Measurements from ENCODE around the gene ATAD1. TPM values are rescaled to one million over a fixed set of nuclear protein-coding genes. Genes with fewer than 3 reads are reported as not detected.

ATAD1 gene
- total and polyA plus RNA-seq, 10 of the 15 experiments (the other 5 are each of a cell fraction or from before 2014, with no cell fraction given), result 24.7 to 59.3 (median 41.1) TPM

- no peak for TF ChIP-seq MYB (IDR thresholded peaks at IDR 0.05; ENCODE audit: borderline replicate concordance, low read depth, low read length)
- no peak for TF ChIP-seq CHD1 (IDR thresholded peaks at IDR 0.05; ENCODE audit: low read depth, low read length)
- TF ChIP-seq ZSCAN29 (IDR thresholded peaks at IDR 0.05), result no peak
- no peak for TF ChIP-seq YY1 (IDR thresholded peaks at IDR 0.05; ENCODE audit: low read depth, low read length)
- no peak for TF ChIP-seq LARP7 (IDR thresholded peaks at IDR 0.05)
- TF ChIP-seq EED (IDR thresholded peaks at IDR 0.05; ENCODE audit: low read depth), result no peak
- no peak for TF ChIP-seq CTCF (IDR thresholded peaks at IDR 0.05 in 2 of 3, conservative IDR thresholded peaks at IDR 0.05 in 1 of 3; ENCODE audit: control insufficient read depth in 2 of 3, extremely low read depth in 1 of 3, insufficient read depth in 1 of 3, low read depth in 3 of 3, low read length in 3 of 3)
- TF ChIP-seq PAX8 (IDR thresholded peaks at IDR 0.05), result no peak
- TF ChIP-seq RELA (IDR thresholded peaks at IDR 0.05; ENCODE audit: borderline replicate concordance, partially characterized antibody), result no peak
- no peak for TF ChIP-seq IRF5 (IDR thresholded peaks at IDR 0.05; ENCODE audit: borderline replicate concordance)
- TF ChIP-seq ESRRA (IDR thresholded peaks at IDR 0.05; ENCODE audit: low read length), result no peak
- TF ChIP-seq SUZ12 (IDR thresholded peaks at IDR 0.05; ENCODE audit: unreplicated experiment), result no peak
- TF ChIP-seq RAD21 (IDR thresholded peaks at IDR 0.05; ENCODE audit: insufficient read depth, low read depth, low read length), result no peak
These were observed 56.9 kb downstream of the ATAD1 start for GRCh38 chr10:87761153-87761552.

More at GRCh38 chr10:87761153-87761552, 56.9 kb downstream of the ATAD1 start:
- H3K36me3 ChIP-seq (ENCODE audit: control insufficient read depth in 2 of 2, insufficient read depth in 2 of 2, low read length in 1 of 2), result peaks cover 1 to 14% of the 10 kb centered on the region in 2 experiments; a peak in 3 of 4 replicates
- no peak overlapping the region for H2AFZ ChIP-seq (ENCODE audit: control insufficient read depth, low read depth, low read length)
- intact Hi-C loops (cut with micrococcal nuclease; ENCODE audit: unreplicated experiment), result no loop called here
- ATAC-seq (no peak), FAIRE-seq (no peak), DNase-seq (ENCODE audit: low read depth, low spot score) (no peak)
- in situ Hi-C loops (cut with MboI), result no loop called here
- no peaks in the 10 kb centered on the region for H3K79me2 ChIP-seq (ENCODE audit: control insufficient read depth, insufficient read depth, low read length)
- ChIA-PET RAD21 (ENCODE audit: unreplicated experiment) (interaction anchor here (1.5 kb wide), 1 partner anchor 12 kb away, joined by 3 read pairs; no protein-coding TSS in a partner anchor), SMC1A (ENCODE audit: uncharacterized antibody, unreplicated experiment) (interaction anchor here (1.7 to 3.1 kb wide), 2 partner anchors 10 to 54 kb away, joined by 4 to 10 read pairs; no protein-coding TSS in a partner anchor), CTCF (interaction anchor here (0.9 to 1.3 kb wide), 4 partner anchors 10 to 136 kb away, joined by 3 to 5 read pairs (median 3); no protein-coding TSS in a partner anchor), POLR2A (interaction anchor here (1.1 kb wide), 1 partner anchor 10 kb away, joined by 3 read pairs; no protein-coding TSS in a partner anchor)
- no peak overlapping the region for H3K27ac ChIP-seq (ENCODE audit: control insufficient read depth, insufficient read depth)
- no peak overlapping the region for H3K4me2 ChIP-seq (ENCODE audit: control insufficient read depth, insufficient read depth)
- H3K9ac ChIP-seq (ENCODE audit: control insufficient read depth, insufficient read depth, low read length), result no peak overlapping the region
- 98% methylated on average over 4 of the region's 4 CpGs for WGBS (ENCODE audit: insufficient coverage, insufficient replicate concordance, low lambda C conversion rate, missing lambda C conversion rate)
- H4K20me1 ChIP-seq (ENCODE audit: control insufficient read depth, insufficient read depth), result no peaks in the 10 kb centered on the region
- H3K4me3 ChIP-seq, result no peak overlapping the region
- BruUV-seq (replicated peaks), result no TSS peak
- H3K27me3 ChIP-seq (replicated peaks in 1 of 2; ENCODE audit: control insufficient read depth in 2 of 2, insufficient read depth in 2 of 2, low read length in 1 of 2), result no peaks in the 10 kb centered on the region
- H3K9me3 ChIP-seq (replicated peaks; ENCODE audit: control insufficient read depth, insufficient read depth, low read length), result no peaks in the 10 kb centered on the region
- H3K4me1 ChIP-seq (ENCODE audit: control insufficient read depth, insufficient read depth, low read length), result no peaks in the 10 kb centered on the region

All from GM12878 (cell line).